ENCODE measurements around the gene TAS2R60. TPM values are rescaled to one million over a fixed set of nuclear protein-coding genes. Genes with fewer than 3 reads are reported as not detected.

The TAS2R60 gene
- total and polyA plus RNA-seq, 9 of the 15 experiments (the other 6 are each of a cell fraction or from before 2014, with no cell fraction given) = 0.08 TPM; not detected in 8

GRCh38 chr7:143416565-143417149, 26.6 kb upstream of the TAS2R60 start (continued):
- TF ChIP-seq, protein P1, sequence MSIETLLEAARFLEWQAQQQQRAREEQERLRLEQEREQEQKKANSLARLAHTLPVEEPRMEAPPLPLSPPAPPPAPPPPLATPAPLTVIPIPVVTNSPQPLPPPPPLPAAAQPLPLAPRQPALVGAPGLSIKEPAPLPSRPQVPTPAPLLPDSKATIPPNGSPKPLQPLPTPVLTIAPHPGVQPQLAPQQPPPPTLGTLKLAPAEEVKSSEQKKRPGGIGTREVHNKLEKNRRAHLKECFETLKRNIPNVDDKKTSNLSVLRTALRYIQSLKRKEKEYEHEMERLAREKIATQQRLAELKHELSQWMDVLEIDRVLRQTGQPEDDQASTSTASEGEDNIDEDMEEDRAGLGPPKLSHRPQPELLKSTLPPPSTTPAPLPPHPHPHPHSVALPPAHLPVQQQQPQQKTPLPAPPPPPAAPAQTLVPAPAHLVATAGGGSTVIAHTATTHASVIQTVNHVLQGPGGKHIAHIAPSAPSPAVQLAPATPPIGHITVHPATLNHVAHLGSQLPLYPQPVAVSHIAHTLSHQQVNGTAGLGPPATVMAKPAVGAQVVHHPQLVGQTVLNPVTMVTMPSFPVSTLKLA (conservative IDR thresholded peaks at IDR 0.05) = peak in 1 of 2 experiments; percentile 49; a peak in 2 of 4 replicates
- TF ChIP-seq, protein P2, sequence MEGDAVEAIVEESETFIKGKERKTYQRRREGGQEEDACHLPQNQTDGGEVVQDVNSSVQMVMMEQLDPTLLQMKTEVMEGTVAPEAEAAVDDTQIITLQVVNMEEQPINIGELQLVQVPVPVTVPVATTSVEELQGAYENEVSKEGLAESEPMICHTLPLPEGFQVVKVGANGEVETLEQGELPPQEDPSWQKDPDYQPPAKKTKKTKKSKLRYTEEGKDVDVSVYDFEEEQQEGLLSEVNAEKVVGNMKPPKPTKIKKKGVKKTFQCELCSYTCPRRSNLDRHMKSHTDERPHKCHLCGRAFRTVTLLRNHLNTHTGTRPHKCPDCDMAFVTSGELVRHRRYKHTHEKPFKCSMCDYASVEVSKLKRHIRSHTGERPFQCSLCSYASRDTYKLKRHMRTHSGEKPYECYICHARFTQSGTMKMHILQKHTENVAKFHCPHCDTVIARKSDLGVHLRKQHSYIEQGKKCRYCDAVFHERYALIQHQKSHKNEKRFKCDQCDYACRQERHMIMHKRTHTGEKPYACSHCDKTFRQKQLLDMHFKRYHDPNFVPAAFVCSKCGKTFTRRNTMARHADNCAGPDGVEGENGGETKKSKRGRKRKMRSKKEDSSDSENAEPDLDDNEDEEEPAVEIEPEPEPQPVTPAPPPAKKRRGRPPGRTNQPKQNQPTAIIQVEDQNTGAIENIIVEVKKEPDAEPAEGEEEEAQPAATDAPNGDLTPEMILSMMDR (IDR thresholded peaks at IDR 0.05 in 2 of 3, conservative IDR thresholded peaks at IDR 0.05 in 1 of 3; ENCODE audit: insufficient read depth in 2 of 3, low read depth in 1 of 3, low read length in 3 of 3) = peak; percentile 77 to 94 (median 80)
- TF ChIP-seq YY1 (IDR thresholded peaks at IDR 0.05; ENCODE audit: borderline replicate concordance in 1 of 3, control insufficient read depth in 1 of 3, extremely low read depth in 1 of 3, insufficient read depth in 3 of 3, insufficient read length in 1 of 3, insufficient replicate concordance in 2 of 3, low read depth in 1 of 3, low read length in 2 of 3) (no peak), ARID3A (IDR thresholded peaks at IDR 0.05; ENCODE audit: borderline replicate concordance, low read depth, low read length) (peak; percentile 66; the same call in 1 of the 2 replicates), TARDBP (IDR thresholded peaks at IDR 0.05) (no peak), RAD21 (CRISPR knock-in tag; conservative IDR thresholded peaks at IDR 0.05 in 1 of 2, IDR thresholded peaks at IDR 0.05 in 1 of 2) (peak; percentile 91), ARID2 (IDR thresholded peaks at IDR 0.05) (no peak), CEBPG (CRISPR knock-in tag; IDR thresholded peaks at IDR 0.05) (no peak), CEBPG (tag; conservative IDR thresholded peaks at IDR 0.05 in 1 of 2, IDR thresholded peaks at IDR 0.05 in 1 of 2) (peak in 1 of 2 experiments; percentile 26; a peak in 1 of 4 replicates), ZNF407 (IDR thresholded peaks at IDR 0.05; ENCODE audit: low read depth) (no peak)
